Pons (tissue), 1 donor: ENCODE measurements around the gene SLC48A1.

Source experiments
- DNase-seq: peaks from one replicate; pipeline ENCODE4 v3.0.0-alpha.2; 2016; ENCODE audit warnings: low spot score

The SLC48A1 gene

GRCh38 chr12:47777151-47777550 is 4.1 kb downstream of the SLC48A1 start:
- no peak for DNase-seq

DNA sequence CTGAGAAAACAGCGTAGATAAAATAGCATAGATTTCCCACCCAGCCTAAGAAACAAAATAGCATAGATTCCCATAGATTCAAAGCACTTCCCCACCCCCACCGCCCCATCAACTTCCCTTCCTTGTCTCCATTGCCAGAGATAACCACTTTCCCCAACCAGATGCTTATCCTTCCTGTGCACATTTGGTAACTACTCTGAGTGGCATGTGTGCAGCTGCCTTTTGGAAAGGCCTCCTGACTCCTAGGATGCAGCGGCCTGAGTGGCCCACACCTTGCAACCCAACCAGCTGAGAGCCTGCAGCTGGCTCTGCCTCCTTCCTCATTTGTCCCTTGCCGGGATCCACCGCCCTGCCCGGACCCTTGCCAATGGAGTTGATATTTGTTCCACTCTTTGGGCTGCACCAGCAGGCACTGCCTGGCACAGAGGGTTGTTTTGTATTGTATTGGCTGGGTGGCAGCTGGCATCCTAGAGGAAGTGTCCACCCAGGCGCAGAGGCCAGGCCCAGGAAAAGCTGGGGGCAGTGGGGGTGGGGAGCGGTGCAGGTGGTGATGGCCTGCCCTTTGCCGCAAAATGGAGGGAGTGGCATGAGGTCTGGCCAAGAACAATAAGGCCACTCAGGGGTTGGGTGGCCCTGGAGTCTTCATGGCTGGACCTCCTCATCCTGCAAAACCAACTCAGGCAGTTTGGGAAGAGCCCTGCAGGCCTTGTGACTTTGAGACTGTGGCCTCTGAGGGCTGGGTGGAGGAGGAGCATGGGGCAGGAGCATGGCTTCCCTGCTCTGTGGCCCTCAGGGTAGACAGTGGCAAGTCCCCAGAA is 4.9 kb downstream of the SLC48A1 start:
- peak; percentile 99 for DNase-seq

- peak; percentile 55 for DNase-seq
These were observed 5.8 kb downstream of the SLC48A1 start for GRCh38 chr12:47778881-47779280.

- peak; percentile 96 for DNase-seq
These were observed 6.4 kb downstream of the SLC48A1 start for GRCh38 chr12:47779301-47779942.

- DNase-seq = no peak
These were observed 7.0 kb downstream of the SLC48A1 start for GRCh38 chr12:47779943-47780504.

DNA sequence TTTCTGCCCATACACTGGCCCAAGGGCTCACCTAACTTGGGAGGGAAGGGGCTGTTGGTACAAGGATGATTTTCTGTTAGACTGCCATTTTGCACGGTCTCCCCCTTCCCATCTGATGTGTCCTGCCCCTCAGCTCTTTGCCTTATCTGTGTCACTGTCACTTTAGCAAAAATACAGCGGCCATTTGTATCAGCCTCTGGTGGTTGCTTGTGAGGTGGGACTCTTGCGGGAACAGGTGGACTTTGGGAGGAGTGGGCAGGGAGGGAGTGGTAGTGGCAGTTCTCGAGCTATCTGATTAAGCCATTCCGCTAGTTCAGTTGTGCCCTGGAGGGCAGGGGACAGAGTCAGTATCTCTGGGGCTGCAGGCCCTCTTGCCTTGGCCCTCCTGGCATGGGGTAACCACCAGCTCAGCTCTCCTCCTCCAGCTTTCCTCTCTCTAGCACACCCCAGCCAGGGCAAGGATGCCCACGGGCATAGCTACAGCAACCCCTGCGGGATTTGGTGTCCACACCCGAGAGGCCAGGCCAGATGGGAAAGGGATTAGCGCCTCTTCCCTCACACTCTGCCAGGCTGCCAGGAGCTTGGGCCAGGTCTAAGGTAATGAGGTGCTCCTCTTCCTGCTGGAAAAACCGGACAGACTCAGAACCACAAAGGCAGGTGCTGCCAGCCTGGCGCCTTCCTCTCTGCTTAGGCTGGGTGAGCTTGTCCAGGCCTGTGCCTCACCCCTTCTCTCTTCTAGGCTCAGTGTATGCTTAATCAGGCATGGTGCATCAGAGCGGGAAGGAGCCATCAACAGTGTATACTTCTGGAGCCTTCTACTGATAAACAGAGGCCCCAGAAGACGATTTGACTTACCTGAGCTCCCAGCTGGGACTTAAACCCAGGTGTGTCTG is 8.7 kb downstream of the SLC48A1 start:
- no peak for DNase-seq

DNA sequence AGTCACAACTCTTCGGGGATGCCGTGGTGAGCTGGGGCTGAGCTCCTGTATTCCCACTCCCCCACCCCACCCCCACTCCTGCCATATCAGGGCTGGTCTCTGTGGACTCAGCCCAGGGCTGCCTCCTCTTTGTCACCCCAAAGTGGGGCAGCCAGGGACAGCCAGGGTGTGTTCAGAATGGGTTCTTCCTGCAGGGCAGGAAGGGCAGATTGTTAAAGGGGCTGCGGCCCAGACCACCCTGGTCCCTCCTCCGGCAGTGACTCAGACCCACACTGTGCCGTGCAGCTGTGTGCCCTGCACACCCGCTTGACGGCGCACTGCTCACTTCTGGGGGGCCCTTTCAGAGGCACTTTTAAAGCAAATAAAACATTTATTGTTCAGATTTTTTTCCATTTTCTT is 9.3 kb downstream of the SLC48A1 start:
- no peak for DNase-seq

GRCh38 chr12:47783024-47783755 is 10.2 kb downstream of the SLC48A1 start:
- DNase-seq = no peak

DNA sequence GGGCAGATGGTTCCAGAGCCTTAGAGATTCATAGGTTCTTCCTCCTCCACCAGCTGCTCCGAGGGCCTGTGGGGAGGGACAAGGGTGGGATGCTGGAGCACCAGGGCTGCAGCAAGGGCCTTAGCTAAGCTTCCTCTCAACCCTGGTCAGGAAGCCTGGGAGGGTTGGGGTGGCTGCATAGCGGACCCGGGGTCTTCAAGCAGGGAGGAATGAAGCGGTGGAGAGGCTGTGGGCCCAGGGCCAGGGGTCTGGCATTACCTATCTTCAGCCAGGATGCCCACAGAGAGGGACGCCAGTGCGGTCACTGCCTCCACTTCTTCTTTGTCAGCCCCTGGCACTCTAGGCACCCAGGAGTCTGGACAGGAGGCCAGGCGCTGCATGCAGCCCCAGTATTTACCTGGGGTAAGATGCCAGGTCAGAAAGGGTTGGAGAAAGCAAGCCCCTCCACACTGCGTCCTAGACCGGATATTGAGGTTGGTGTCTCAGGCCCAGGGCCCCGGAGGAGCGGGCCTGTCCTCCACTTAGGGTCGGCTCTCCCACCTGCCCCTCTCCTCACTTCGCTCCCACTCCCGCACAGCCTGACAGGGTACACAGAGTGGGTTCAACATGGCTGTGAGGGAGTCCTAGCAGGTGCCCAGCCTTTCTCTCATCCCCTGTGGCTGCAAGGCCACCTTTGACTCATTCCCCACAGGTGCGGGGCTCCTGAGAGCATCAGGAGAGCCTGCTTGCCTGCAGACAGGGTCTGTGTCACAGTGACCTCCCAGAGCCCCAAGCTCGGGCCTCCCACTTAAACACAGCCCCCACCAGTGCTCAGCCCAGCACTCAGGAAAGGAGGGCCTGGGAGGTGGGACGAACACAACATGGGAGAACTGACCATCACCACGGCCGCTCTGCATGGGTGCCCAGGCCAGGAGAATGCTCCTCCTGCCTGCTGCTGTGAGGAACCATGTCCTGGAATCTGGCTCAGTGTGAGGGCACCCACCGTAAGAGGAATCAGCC is 11.1 kb downstream of the SLC48A1 start:
- DNase-seq = no peak

- no peak for DNase-seq
These were observed 12.2 kb downstream of the SLC48A1 start for GRCh38 chr12:47785036-47785886.

DNA sequence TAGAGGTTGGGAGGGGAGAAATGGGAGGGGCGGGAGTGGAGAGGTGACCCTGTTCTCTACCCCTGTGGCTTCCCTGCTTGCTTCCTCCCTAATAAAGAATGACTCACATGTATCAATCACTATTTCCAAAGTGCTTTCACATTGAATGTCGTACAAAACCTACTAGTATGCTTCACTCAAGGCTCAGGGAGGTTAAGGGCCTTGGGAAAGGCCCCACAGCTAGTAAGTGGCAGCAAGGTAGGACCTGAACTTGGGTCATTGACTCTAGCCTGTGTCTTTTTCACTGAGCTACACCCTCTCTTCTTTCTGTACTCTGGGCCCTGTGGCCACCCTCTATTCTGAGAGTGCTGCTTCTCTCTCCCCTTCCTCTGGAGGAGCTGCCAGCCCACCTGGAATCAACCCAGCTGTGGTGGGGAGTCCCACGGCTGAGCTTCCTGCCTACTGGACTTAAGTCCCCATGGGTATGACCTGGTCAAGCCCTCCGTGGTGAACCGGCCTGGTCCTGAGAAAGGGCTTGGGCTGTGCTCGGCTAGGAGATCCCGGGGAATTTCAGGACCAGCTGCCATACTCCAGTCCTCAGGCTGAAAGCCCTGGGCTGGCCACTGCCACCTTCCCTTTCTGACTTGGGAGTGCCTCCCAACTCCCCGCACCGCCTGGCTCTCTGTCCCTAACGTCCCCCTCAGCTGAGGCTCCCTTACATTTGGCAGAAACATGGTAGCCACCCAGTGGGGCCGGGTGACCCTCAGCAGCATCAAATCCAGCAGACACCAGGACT is 13.0 kb downstream of the SLC48A1 start:
- no peak for DNase-seq

GRCh38 chr12:47786662-47787280 is 13.7 kb downstream of the SLC48A1 start:
- no peak for DNase-seq

DNA sequence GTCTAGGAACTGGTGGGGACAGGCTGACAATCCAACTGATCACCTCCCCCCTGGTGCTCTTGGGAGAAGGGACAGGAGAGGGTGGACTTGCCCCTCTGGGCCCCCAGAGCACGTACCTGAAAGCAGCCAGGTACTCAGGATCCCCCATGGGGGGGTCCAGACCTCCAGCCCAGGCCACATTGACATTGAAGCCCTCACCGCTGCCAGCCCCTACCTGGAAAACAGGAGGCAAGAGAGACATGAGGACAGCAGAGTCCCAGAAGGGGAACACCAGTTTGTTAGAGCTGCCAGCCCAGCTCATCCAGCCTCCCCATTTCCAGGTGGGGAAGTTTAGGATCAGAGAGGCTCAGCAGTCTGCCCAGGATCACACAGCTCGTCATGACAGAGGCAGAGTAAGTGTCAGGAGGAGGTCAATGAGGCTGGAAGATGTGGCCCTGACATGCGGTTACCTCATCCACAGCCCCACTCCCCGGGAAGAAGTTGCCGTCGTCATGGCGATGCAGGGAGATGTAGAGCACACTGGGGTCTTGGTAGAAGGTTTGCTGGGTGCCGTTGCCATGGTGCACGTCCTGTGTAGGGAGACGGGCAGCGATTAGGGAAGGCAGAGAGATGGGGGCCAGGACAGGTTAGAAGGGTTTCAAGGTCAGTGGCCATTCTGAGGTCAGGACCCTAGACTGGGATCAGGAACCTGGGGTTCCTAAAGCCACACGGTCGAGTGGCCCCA is 14.7 kb downstream of the SLC48A1 start:
- DNase-seq = no peak

GRCh38 chr12:47789141-47789540 is 16.1 kb downstream of the SLC48A1 start:
- no peak for DNase-seq

DNA sequence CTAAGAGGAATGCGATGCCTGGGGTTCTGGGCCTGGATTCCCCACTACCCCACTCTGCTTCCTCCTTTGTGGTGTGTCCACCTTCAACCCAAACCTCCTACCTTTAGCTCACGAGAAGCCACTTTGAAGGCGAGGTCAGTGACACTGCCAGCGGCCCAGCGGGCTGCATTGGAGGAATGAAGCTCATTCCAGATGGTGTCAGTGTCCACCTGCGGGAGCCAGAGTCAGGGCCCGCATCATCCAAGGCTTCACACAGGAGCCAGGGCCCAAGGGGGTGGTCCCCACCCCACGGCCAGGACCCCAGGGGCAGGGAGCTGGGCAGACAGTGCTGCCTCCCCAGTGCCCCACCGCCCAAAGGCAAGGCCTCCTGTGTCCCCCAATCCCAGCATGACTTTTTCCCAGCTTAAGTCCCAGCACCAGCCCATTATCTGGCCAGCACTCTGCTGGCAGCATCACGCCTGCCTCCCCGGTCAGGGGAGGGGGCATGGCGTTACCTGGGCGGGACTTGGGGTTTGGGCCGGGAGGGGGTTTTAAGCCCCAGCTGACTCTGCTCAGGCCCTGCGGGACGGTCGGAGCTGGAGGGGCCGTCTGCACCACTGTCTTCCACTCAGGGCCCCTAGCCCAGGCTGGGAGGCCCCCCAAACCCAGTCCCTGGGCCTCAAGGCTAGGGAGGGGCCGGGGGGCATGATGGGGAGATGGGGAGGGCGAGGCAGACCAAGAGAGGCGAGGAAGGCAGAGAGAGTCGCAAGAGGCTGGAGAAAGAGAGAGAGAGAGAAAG is 16.9 kb downstream of the SLC48A1 start:
- DNase-seq = no peak

GRCh38 chr12:47790676-47791350 is 17.8 kb downstream of the SLC48A1 start:
- no peak for DNase-seq
